ENCODE results near the gene NFIB.

GRCh38 chr9:14269916-14270315, 44.0 kb downstream of the NFIB start:
- no peak for TF ChIP-seq YY1 (IDR thresholded peaks at IDR 0.05; ENCODE audit: insufficient read depth, insufficient read length)
- TF ChIP-seq SUZ12 (IDR thresholded peaks at IDR 0.05; ENCODE audit: extremely low read depth, insufficient read depth, insufficient read length): no peak
- no peak for TF ChIP-seq ZNF274 (IDR thresholded peaks at IDR 0.05; ENCODE audit: low read depth, low read length)

All from NT2/D1 (cell line).